Fibroblast of lung (primary cell): ENCODE results near the gene CIAPIN1. TPM values are rescaled to one million over a fixed set of nuclear protein-coding genes. Genes with fewer than 3 reads are reported as not detected.
"Not testable (repeated sequence)": the region's sequence is repeated elsewhere in the genome, so short reads cannot be mapped to it uniquely, and the experiment has no call there.

Source experiments
- DNase-seq, 2 donors: peaks; one replicate each; pipeline versions ENCODE4 v3.0.0 to v3.0.0-alpha.2; 2010; ENCODE audit warnings: low read depth in 2 of 2
- H2AFZ ChIP-seq: 2 replicates; pipeline ENCODE4 v1.5.1; 2012; ENCODE audit warnings: low read length, control low read depth, inconsistent platforms
- H3K27ac ChIP-seq: 2 replicates; pipeline ENCODE4 v1.5.1; 2011; ENCODE audit warnings: low read length, control low read depth; ENCODE audit not compliant: insufficient read depth
- H3K27me3 ChIP-seq: 2 replicates; pipeline ENCODE4 v1.5.1; 2011; ENCODE audit warnings: mild to moderate bottlenecking, low read length; ENCODE audit not compliant: control insufficient read depth, insufficient read depth
- H3K36me3 ChIP-seq: 2 replicates; pipeline ENCODE4 v1.5.1; 2011; ENCODE audit warnings: low read length; ENCODE audit not compliant: control insufficient read depth, insufficient read depth
- H3K4me1 ChIP-seq: 2 replicates; pipeline ENCODE4 v1.5.1; 2011; ENCODE audit warnings: low read length; ENCODE audit not compliant: control insufficient read depth, insufficient read depth; ENCODE audit errors: extremely low read depth
- H3K4me2 ChIP-seq: 2 replicates; pipeline ENCODE4 v1.5.1; 2011; ENCODE audit warnings: low read length, control low read depth; ENCODE audit not compliant: insufficient read depth; ENCODE audit errors: extremely low read depth
- H3K4me3 ChIP-seq, 4 experiments: fragments of 200-600 bp in 1 of 4; sonication (generic) in 1 of 4; replicated peaks in 1 of 4; 2 replicates each; pipeline ENCODE4 v1.5.1; 2011 to 2016; ENCODE audit warnings: low read length in 4 of 4, low read depth in 3 of 4, mild to moderate bottlenecking in 3 of 4, control low read depth in 2 of 4, inconsistent platforms in 1 of 4, mixed read lengths in 1 of 4; ENCODE audit not compliant: insufficient read depth in 1 of 4; ENCODE audit errors: control extremely low read depth in 1 of 4
- H3K79me2 ChIP-seq: 2 replicates; pipeline ENCODE4 v1.5.1; 2012; ENCODE audit warnings: mild to moderate bottlenecking, low read length, inconsistent platforms; ENCODE audit not compliant: control insufficient read depth, insufficient read depth
- H3K9ac ChIP-seq: 2 replicates; pipeline ENCODE4 v1.5.1; 2011; ENCODE audit warnings: mild to moderate bottlenecking, low read length, control low read depth; ENCODE audit not compliant: insufficient read depth
- H3K9me3 ChIP-seq: 2 replicates; pipeline ENCODE4 v1.5.1; 2012; ENCODE audit warnings: low read depth, low read length; ENCODE audit not compliant: control insufficient read depth, insufficient read depth
- H4K20me1 ChIP-seq: 2 replicates; pipeline ENCODE4 v1.5.1; 2011; ENCODE audit warnings: low read length; ENCODE audit not compliant: control insufficient read depth, insufficient read depth; ENCODE audit errors: extremely low read depth
- CTCF ChIP-seq, 2 donors: IDR thresholded peaks in 1 of 2; conservative IDR thresholded peaks in 1 of 2; 1 replicate in 1 of 2; 2 replicates in 1 of 2; pipeline ENCODE4 v1.5.1; 2011 to 2012; ENCODE audit warnings: low read length in 2 of 2, control low read depth in 1 of 2, inconsistent platforms in 1 of 2, low read depth in 1 of 2, mild to moderate bottlenecking in 1 of 2
- EZH2 ChIP-seq: IDR thresholded peaks from 2 replicates; pipeline ENCODE4 v1.5.1; 2012; ENCODE audit warnings: low read length, control low read depth, mild to moderate bottlenecking; ENCODE audit errors: missing control alignments
- polyA plus RNA-seq, 2 donors: library from polyadenylated mRNA; depleted of rRNA in 1 of 2; stranded (reverse) in 1 of 2; unstranded in 1 of 2; fragments of >200 nt; gene quantifications; 2 replicates each; pipeline ENCODE4 v1.2.1, GENCODE V29; 2011 to 2012; ENCODE audit warnings: missing spikeins in 1 of 2
- total RNA-seq: library from RNA; depleted of rRNA; stranded (reverse); fragments of >200 nt; gene quantifications from 2 replicates; pipeline ENCODE4 v1.2.1, GENCODE V29; 2014

CIAPIN1 gene
- total and polyA plus RNA-seq, 2 donors (not counting 1 experiment from before 2014, with no cell fraction given): 38.3 to 40.2 TPM

- Histone ChIP-seq H2AFZ (no peak overlapping the region), H3K4me1 (no peaks in the 10 kb centered on the region), H3K79me2 (peaks cover 49% of the 10 kb centered on the region), H3K4me3 (no peak overlapping the region), H3K27me3 (no peaks in the 10 kb centered on the region), H3K9me3 (no peaks in the 10 kb centered on the region), H4K20me1 (no peaks in the 10 kb centered on the region), H3K36me3 (no peaks in the 10 kb centered on the region), H3K9ac (no peak overlapping the region), H3K27ac (no peak overlapping the region), H3K4me2 (no peak overlapping the region)
- TF ChIP-seq CTCF (conservative IDR thresholded peaks at IDR 0.05 in 1 of 2, IDR thresholded peaks at IDR 0.05 in 1 of 2; ENCODE audit: low read depth in 1 of 2, low read length in 2 of 2) (no peak), EZH2 (no peak)
- DNase-seq: no peak
Measured at GRCh38 chr16:57445510-57445909, 1.7 kb downstream of the CIAPIN1 start.

GRCh38 chr16:57444711-57445110 lies 2.5 kb downstream of the CIAPIN1 start:
- no peaks in the 10 kb centered on the region for H3K36me3 ChIP-seq
- no peak overlapping the region for H3K4me2 ChIP-seq
- TF ChIP-seq EZH2: no peak
- no peak for TF ChIP-seq CTCF (conservative IDR thresholded peaks at IDR 0.05 in 1 of 2, IDR thresholded peaks at IDR 0.05 in 1 of 2; ENCODE audit: low read depth in 1 of 2, low read length in 2 of 2)
- H4K20me1 ChIP-seq: no peaks in the 10 kb centered on the region
- no peak overlapping the region for H2AFZ ChIP-seq
- no peak overlapping the region for H3K4me3 ChIP-seq
- H3K4me1 ChIP-seq: no peaks in the 10 kb centered on the region
- H3K9me3 ChIP-seq: no peaks in the 10 kb centered on the region
- DNase-seq: peak; percentile 5 to 23
- H3K9ac ChIP-seq: no peak overlapping the region
- no peaks in the 10 kb centered on the region for H3K27me3 ChIP-seq
- H3K27ac ChIP-seq: no peak overlapping the region
- H3K79me2 ChIP-seq: peaks cover 49% of the 10 kb centered on the region

GRCh38 chr16:57440551-57440950 lies 6.6 kb downstream of the CIAPIN1 start:
- H3K27ac ChIP-seq, H3K4me2 ChIP-seq, H3K36me3 ChIP-seq, H4K20me1 ChIP-seq, H2AFZ ChIP-seq, H3K4me1 ChIP-seq, H3K9ac ChIP-seq, DNase-seq, H3K27me3 ChIP-seq, H3K9me3 ChIP-seq, H3K4me3 ChIP-seq: not testable (repeated sequence)
- H3K79me2 ChIP-seq: peaks cover 29% of the 10 kb centered on the region

GRCh38 chr16:57439947-57440346 lies 7.2 kb downstream of the CIAPIN1 start:
- not testable (repeated sequence) for H3K27me3 ChIP-seq, H3K9ac ChIP-seq, H3K4me2 ChIP-seq, H3K4me1 ChIP-seq, H4K20me1 ChIP-seq, H3K4me3 ChIP-seq, H3K27ac ChIP-seq, DNase-seq, H3K9me3 ChIP-seq, H2AFZ ChIP-seq, H3K36me3 ChIP-seq
- H3K79me2 ChIP-seq: peaks cover 23% of the 10 kb centered on the region
